ENCODE data around the gene LCOR.

Gene LCOR

DNA sequence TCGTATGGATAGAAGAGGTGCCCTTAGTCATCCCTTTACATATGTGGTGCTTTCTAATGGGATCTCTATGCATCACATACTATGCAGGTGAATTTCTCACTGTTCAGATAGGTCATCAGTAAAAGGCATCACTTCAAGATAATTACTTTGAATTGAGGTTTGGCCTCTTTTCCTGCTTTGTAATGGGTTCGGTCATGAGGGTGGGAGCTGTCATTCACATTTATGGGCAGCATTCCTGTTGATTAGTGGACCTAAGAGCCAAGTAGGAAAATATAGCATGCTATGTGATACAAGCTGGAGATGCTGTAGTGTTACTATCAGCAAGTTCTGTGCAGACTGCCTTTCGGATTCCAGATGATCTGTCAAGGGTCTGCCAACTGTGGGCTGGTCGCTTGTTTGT, 156.3 kb downstream of the LCOR start:
- no peak for DNase-seq

DNA sequence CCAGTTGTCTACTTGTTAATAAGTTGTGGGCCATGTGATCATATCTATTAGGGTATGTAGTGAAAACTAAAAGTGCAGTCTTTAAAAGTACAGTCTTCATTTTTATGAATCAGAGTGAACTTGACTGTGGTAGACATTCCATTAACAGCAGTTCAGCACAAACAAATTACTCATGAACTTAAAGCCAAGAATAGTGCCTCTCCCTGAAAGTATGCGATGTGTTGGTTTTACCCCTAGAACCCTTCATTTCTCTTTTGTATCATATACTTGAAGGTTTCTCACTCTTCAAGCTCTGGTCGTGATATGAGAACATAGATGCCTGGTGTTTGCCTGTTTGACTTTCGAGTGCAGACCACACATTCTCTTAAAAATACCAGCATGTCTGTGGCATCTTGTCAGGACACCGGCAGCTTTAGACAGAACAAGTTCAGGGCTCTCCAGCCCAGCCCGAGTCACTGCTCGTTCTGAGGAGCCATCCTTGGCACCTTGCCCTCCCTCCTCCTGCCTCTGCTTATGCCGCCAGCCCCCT, 159.3 kb downstream of the LCOR start:
- no peak for DNase-seq

DNA sequence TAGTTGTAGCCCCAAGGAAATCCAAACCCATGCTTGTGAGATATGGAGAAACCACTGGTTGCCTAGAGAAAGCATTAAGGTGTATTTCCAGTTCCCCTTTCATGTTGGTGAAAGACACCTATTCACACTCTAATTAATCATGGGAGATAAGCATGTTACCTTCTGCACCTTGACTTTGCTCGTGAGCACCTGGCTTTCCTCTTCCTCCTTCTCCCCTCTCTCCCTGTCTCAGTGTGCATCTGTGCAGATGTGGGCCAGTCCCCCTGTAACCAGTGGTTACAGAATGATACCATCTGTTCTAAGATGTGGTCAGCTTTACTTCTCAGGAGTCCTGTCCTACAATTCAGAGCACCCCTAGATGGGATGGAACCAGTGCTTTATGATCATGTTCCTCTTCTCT, 160.6 kb downstream of the LCOR start:
- no peak for DNase-seq

DNA sequence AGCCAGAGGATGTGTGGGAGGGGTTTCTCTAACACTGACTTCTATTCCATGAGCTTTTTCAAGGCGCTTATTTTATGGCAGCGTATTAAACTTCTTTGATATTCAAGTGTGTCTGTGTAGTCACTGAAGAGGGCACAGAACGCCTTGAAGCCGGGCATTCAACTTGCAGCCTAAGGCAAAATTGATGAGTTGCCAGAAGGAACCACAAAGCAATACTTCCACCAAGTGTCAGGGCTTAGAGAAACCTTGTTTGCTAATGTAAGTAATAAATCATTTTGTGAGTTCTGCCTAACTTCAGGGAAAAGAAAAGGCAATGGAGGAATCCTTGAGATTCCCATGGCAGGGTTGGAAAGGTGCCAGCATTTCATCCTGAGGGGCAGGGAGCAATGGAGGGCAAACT, 163.8 kb downstream of the LCOR start:
- no peak for DNase-seq

DNA sequence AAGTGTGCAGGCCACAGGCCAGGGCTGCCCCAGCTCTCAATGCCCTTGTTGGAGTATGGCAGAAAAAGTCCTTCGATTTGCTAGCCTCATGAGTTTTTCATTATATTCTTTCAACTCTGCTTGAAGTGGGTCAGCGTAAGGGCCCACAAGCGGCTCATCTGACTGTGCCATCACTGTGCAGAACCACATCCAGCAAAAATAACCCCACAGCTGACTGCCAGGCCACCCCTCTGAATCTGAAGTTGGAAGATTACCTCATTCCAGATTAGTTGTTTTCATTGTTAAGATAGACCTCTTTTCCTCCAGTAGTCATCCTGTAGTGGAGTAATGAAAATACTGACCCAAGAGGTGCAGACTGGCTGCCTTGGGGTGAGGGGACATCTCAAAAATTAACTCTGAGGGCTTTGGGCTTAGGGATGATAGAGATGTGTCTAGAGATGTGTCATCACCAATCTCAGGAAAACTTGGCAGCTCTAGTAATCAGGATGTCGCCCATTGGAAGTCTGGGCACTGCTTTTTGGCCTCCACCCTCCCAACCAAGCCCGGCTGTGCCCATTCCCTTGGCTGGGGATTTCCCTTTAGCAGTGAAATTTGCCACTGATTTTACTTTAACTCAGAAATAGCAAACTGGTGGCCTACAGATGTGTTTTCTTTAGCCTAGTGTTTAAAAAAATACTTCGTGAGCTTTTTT, 164.3 kb downstream of the LCOR start:
- DNase-seq, result no peak

DNA sequence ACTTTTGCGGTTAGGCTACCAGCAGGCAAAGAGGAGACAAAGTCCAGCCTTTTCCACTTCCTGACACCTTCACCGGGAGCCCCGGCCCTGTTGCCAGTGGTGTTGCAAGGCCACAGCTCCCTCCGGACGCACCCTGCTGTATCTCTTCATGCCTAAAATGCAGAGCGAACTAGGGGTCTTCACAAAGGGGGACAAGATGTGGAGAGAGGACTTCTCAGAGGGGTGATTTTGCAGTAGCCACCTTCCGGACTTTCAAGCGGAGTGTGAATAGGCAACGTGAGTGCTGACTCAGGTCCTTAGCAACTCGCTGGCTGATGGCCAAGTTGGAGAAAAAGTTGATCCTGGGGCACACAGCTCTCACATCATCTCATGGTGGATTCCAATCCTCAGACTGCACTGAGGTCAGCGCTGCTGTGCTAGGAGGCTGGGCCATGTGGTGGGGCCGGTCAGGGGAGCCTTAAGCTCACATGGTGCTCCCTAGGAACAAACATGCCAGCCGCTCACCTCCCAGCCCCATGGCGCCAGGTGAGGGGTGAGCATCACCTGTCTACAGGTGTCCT, 166.3 kb downstream of the LCOR start:
- DNase-seq, result no peak

DNA sequence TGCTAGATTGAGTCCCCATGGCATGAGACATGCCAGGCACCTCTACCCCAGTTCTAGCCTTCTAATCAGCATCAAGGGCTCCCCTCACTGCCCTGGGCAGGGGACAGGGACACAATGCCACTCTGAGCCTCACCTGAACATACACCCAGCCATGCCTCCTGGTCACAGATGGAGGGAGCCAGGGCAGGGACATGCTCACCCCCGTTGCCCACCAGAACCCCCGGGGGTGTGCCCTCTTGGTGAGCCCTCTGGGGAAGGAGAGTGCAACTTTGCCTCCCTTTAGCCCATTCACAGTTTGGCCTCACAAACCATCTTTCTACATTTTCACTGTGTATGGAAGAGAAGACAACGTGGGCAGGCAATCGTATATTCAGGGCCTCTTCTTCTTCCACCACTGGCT, 167.2 kb downstream of the LCOR start:
- no peak for DNase-seq

DNA sequence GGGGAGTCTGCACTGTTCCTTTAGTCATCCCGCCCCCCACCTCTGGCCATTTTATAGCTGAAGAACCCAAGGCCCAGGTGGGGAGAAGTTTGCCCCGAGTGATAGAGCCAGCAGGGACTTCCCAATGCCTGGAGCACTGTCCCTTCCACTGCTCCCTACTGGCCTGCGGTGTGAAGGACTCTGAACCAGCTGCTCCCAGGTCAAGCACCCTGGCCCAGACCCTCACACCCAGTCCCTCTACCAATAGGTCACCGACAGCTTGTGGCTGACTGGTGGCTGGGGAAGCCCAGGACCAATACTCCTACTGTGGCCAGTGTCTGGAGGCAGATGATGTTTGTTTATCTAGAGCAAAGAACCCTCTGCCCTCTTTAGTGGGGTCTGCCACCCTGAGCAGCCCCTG, 167.9 kb downstream of the LCOR start:
- no peak for DNase-seq

DNA sequence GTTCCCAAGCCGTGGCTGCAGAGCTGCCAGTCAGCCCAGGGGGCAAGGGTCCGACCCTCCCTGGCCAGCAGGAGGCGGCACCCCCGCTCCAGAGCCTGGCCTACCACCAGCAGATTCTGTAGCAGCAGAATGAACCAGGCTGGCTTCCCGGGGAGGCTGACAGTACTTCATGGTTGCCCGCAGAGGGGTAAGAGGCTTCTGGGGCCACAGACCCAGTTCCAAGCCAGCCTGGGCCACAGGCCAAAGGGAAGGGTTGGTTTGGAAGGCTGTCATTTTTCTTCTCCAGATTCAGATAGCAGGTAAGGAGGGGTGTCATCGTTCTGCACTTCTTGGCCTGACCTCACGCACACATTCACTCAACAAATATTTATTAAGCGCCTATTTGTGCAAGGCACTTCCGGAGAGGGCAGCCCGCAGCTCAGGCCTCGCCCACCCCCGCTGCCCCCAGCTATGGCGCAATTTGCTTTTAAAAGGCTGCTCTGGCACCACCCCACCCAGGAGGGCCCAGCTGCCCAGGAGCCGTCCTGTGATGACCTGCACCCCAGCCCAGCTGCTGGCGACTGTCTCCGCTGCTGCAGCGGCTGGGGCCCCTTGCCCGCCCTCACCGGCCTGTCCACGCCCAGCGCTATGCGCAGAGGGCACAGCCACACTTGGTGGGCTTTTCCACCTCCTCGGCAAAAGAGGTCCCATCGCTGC, 168.5 kb downstream of the LCOR start:
- DNase-seq, result no peak

DNA sequence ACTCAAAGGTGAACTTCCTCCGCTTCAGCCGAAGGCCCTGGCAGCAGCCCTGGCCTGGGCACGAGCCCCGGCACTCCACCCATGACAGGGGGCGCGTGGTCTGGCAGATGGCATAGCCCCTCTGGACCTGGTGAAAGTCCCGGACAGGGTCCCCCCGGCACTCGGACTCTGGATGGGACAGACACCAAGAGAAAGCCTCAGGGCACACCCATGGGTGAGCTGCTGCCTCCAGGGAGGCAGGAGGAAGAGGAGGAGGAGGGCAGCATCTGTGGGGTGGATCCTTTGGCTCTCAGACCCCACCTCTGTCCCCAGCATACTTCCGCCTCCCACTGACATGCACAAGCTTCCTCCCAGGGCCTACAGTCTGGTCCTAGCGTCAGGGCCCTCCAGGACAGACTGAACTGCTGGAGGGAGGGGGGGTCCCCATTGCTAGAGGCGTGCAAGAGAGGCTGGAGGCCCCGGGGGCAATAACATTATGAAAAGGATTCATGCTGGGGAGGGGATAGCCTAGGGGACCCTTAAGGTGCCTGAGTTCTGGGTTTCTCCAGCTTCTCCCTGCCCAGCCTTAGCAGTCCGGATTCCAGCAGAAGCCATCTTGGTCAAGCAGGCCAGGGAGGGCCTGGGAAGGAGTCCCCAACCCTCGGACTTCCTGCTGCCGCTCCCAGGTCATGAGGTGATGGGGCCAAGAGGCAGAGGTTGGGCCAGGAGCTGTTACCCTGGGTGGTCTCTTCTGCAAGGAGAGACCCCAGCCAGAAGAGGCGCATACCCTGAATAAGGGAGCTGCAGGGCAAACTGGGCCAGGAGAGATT, 169.3 kb downstream of the LCOR start:
- DNase-seq, result no peak

DNA sequence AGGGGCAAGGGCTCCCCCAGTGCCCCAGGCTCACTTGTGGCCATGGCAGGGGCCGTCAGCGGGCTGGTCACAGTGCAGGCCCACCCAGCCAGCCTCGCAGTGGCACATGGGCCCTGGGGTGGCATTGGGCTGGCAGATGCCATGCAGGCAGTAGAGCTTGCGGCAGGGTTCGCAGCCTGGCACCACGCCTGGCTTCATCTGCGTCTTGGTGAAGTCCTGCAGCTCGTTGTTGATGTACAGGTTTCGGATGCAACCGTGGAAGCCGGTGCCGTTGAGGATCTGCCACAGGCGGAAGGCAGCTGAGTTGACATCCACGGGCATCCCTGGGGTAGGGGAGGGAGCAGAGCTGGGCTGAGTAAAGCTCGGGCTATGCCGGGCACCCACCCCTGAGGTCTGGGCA, 170.6 kb downstream of the LCOR start:
- DNase-seq, result no peak

DNA sequence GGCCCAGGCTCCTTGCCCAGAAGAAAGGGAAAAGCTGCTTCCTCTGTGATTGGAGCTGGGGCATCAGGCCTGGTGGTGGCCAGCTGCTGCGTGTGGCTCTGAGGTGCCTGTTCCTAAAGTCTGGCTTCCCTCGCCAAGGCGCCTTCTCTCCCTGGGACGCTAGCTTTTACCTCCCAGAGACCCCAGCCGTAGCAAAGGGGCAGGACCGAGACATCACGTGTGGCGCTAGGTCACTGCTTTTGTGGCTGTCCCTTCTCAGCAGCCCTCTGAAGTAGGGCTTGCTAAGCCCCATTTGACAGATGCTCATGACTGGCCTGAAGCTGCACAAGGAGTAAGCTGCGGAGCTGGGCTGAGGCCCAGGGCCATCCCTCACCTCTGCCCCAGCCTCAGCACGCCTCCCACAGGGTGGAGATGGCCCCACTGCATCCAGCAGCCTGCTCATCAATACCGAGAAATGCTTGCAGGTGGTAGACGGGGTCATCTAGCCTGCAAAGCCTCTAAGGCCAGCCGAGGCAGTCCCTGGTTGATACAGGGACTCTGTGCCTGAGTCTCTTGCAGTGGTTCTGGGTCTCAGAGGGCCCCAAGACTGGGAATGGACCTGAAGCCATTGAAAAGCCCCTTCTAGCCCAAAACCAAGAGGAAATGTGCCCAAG, 171.2 kb downstream of the LCOR start:
- no peak for DNase-seq

DNA sequence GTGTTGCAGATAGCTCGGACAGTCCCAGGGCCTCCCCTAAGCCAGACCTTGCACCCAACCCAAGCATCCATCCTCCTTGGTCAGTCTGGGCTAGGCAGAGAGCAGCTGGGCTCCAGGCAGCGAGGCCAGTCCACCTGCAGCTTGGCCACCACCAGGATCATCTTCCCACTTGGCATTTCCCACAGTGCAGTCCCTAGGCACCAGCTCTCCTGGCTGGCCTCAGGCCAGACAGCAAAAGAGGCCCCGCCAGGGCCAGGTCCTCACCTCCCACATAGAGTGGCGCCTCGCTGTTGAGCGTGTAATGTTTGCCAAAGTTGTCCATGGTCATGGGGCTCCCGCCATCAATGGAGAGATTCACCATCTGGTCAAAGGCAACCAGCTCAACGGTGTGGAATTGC, 171.7 kb downstream of the LCOR start:
- DNase-seq, result no peak

DNA sequence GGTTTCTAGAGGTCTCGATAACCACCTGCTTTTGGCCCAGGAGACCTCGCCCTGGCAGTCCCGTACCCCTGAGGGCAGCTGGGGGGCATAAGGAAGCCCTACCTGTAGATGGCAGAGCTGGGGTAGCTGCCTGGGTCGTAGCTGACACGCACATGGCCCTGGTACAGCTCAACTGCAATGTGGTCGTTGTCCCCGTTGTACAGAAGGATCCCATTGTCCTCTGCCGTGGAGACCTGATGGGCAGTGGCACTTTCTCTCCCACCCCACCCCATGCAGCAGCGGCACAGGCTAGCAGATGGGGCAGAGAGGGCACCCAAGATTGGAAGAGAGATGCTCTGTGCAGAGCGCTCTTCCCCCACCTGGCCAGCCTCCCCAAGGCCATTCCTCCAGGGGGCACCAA, 172.5 kb downstream of the LCOR start:
- DNase-seq, result no peak

DNA sequence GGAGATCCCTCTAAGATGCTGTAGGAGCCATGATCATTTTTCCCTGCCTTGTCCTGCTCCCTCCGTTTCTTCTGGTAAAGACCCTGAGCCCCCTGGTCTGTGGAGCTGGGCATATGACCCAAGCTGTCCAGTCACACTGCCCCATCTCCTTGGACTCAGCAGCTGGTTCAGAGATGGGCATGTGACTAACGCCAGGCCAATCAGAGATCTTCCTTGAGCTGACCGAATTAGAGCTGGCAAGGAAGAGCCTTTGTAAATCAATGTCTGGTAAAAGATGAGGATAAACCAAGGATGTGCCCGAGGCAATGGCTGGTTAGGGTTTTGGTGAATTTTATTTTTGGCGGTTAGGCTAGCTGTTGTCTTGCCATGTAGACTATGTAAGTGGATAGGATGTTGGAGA, 173.3 kb downstream of the LCOR start:
- DNase-seq, result no peak

DNA sequence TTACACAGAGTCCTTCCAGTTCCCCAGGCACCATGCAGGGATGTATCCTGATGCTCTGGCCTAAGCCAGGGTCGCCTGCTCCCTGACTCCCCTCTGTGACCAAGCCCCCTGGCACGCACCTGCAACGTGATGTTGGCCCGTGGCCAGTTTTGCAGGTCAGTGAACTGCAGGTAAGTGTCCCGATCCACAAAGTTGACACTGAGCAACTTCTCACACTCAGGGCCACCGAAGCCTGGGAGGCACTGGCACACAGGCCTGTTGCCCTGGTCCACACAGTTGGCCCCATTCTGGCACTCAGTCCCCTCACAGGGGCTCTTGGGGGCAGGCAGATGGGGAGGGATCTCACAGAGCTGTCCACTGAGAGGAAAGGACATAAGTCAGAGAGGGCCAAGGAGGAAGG, 174.3 kb downstream of the LCOR start:
- DNase-seq, result no peak

DNA sequence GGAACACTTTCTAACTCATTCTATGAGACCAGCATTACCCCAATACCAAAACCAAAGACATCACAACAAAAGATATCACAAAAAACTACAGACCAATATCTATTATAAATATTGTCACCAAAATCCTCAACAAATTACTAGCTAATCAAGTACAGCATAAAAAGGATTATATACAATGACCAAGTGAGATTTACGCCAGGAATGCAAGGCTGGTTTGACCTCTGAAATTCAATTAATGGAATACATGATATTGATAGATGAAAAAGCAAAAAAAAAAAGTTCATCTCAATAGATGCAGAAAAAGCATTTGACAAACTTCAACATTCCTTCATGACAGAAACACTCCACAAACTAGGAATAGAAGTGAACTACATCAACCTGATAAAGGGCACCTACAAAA, 175.3 kb downstream of the LCOR start:
- DNase-seq, result no peak

DNA sequence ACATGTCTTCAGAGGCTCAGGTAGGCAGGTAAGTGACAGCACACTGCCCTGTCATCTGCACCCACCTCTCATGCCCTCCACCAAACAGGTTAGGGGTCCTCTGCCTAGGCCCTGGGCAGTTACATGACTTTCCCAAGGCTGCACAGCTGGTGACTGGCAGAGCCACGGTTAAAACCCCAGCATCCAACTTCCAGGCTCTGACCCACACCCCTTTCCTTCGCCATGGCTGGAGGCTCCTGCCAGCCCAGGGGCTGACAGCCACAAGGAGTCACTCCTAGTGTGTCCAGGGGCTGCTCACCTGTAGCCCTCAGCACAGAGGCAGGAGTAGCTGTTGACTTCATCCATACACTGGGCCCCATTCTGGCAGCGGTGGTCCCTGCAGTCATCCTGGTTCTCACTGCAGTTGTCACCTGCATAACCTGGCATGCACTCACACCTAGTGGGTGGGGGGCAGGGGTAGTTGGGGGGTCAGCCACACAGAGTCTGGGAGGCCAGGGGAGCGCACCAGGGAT, 178.7 kb downstream of the LCOR start:
- no peak for DNase-seq

DNA sequence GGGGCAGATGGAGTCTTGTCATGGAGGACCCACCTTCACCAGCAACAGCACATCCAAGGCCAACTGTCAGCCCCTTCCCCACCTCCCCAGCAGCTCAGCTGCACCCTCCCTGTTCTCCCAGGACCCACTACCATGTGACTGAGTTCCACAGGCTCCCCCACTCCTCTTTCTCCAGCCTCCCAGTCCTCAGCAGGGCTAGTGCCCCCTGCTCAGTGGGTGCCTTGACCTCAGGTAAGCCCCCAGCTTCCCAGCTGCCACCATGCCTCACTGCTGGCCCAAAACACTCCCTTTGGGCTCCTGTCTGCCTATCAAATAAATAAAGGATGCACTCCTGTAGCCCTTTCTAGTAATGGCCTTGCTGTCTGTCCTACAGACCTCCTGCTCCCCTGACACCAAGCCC, 179.3 kb downstream of the LCOR start:
- DNase-seq, result no peak

DNA sequence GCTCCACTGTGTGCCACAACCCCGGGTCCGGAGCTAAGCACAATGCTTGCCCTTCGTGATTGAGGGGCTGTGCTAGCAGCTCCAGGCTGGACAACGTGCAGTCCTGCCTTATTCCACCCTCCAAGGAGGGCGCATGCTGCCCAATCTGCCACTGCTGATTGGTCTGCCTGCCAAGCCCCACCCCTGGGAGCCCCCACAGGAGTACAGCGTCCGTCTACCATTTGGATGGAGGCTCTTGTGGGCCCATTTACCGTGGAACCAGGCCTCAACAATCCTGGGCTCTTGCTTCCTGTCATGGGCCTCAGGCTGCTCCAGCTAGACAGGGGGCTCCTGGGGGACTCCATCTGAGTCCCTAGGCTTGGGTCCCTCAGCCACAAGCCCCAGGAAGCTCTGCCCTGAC, 180.4 kb downstream of the LCOR start:
- no peak for DNase-seq

DNA sequence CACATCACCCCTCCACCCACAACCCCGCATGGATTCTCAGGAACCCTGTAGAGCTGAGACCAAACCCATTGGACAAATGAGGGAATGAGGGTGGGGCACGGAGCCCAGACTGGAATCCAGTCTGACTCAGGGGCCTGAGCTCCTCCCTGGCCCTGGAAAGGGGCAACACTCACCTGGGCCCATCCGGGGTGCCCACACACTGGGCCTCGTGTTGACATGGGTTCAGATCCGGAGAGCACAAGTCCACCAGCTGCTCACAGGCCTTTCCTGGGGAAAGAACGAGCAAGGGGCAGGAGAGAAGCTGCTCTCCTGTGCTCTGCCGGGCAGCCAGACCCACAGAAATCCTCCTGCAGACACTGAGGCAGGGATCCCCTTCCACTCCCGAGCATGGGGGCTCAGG, 181.5 kb downstream of the LCOR start:
- DNase-seq, result no peak

DNA sequence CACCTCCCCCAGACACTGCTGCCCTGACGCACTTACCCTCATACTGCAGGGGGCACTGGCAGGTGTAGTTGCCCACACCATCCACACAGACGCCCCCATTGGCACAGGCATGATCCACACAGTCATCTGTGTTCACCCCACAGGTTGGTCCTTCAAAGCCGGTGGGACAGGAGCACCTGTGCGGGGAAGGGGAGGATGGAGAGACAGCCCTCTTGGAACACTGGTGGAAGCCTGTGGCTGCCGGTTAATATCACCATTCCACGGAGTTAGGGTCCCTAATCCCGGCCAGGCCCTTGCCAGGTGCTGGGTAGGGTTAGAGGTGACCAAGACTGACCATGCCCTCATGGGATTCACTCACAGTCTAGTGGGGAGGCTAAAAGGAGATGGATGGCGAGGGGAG, 181.9 kb downstream of the LCOR start:
- DNase-seq, result no peak

DNA sequence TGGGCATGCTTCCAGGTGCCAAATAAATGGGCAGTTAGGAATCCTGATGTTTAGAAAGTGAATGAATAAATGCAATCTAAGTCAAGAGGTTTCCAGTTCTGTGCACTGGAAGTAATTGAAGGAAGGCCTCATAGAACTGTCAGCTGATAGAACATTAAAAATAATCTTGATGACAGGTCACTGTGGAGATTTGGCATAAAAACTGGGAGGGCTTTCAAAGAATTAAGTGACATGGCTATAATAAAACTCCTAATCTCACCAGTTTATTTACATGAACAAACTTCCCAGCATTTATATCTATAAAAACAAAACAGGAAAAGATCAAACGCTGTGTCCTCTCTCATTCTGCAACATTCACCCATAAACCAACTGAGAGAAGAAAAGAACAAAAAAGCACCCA, 183.1 kb downstream of the LCOR start:
- DNase-seq, result no peak
